ENCODE data around the gene KCNT1.

The KCNT1 gene

GRCh38 chr9:135822374-135822755, 120.4 kb downstream of the KCNT1 start:
- no peak for DNase-seq (ENCODE audit: low read depth)

- no peak for DNase-seq (ENCODE audit: low read depth)
These were observed 121.1 kb downstream of the KCNT1 start for GRCh38 chr9:135823036-135823435.

GRCh38 chr9:135825435-135826187, 123.6 kb downstream of the KCNT1 start:
- no peak for DNase-seq (ENCODE audit: low read depth)

GRCh38 chr9:135826188-135826545, 124.2 kb downstream of the KCNT1 start:
- no peak for DNase-seq (ENCODE audit: low read depth)

- DNase-seq (ENCODE audit: low read depth), result no peak
These were observed 125.3 kb downstream of the KCNT1 start for GRCh38 chr9:135827301-135827700.

GRCh38 chr9:135827866-135828580, 126.0 kb downstream of the KCNT1 start:
- no peak for DNase-seq (ENCODE audit: low read depth)

- DNase-seq (ENCODE audit: low read depth), result no peak
These were observed 126.7 kb downstream of the KCNT1 start for GRCh38 chr9:135828656-135829055.

GRCh38 chr9:135830496-135830895, 128.5 kb downstream of the KCNT1 start:
- peak; percentile 9 for DNase-seq (ENCODE audit: low read depth)

- no peak for DNase-seq (ENCODE audit: low read depth)
These were observed 131.9 kb downstream of the KCNT1 start for GRCh38 chr9:135833864-135834263.

- no peak for DNase-seq (ENCODE audit: low read depth)
These were observed 133.1 kb downstream of the KCNT1 start for GRCh38 chr9:135835131-135835530.

- no peak for DNase-seq (ENCODE audit: low read depth)
These were observed 137.5 kb downstream of the KCNT1 start for GRCh38 chr9:135839516-135839915.

GRCh38 chr9:135840107-135840506, 138.1 kb downstream of the KCNT1 start:
- DNase-seq (ENCODE audit: low read depth), result no peak

GRCh38 chr9:135840539-135840938, 138.6 kb downstream of the KCNT1 start:
- DNase-seq (ENCODE audit: low read depth), result no peak
